HCEC 1CT (cell line): ENCODE data around the gene EHD4.

Experiments
- DNase-seq: peaks from one replicate; pipeline ENCODE4 v3.0.0-alpha.2; 2017

Gene EHD4

DNA sequence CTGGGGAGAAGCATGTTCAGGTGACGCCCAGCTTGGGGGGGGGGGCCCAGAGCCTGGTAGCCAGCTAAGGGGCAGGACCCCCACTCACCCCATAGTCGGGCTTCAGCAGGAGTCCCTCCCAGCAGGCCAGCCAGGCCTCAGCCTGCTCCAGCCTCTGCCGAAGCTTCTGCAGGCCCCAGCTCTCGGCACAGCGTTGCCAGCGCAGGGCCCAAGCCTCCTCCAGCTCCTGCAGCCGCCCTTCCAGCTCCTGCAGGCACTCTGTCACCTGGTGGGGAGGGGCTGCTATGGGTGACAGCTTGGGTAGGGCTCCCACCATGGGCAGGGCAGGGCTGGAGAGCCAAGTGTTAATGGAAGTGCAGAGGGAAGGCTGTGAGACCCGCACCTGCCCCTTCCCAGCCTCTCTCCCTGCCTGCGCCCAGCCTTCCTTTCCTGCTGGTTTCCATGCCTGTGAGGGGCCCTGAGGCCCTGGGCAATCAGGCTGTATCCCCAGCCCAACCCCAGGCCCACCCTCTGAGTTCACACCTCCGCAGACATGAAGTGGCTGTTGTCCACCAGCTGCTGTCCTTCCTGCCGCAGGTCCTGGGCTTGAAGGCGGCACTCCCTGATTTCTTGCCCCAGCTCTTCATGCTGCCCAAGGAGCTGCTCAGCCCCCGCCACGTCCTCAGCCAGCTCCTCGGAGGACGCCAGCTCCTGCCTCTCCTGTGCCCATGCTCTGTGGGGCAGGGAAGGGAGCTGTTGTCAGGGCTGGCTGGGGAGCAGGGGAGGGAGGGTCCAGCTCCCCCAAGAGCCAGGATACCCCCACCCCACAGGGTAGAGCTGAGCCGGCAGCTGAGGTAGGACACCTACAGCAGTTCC, 119.4 kb downstream of the EHD4 start:
- DNase-seq, result no peak

DNA sequence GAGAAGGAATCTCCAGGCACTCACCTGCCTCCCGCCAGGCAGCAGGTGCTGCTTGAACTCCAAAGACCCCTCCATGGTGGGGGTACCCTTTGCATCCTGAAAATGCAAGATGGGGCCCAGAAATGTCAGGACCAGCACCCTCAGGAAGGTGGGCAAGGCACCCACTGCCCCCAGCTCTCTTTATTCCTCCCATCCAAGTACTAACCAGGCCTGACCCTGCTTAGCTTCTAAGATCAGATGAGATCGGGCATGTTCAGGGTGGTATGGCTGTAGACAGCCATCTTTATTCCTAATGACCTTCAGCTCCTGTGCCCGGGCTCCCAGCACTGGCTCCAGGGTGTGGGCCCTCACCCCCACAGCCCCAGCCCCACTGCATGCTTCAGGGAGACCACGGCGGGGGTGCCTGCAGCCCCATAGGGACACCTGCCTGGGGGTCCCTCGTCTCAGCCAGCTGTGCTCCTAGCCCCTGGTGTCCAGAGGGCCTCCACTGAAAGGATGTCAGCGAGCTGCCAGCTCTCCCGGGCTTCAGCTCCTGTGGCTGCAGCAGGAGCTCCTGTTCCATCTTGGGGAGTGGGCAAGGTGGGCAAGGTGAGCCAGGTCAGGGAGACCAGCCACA, 120.5 kb downstream of the EHD4 start:
- no peak for DNase-seq

DNA sequence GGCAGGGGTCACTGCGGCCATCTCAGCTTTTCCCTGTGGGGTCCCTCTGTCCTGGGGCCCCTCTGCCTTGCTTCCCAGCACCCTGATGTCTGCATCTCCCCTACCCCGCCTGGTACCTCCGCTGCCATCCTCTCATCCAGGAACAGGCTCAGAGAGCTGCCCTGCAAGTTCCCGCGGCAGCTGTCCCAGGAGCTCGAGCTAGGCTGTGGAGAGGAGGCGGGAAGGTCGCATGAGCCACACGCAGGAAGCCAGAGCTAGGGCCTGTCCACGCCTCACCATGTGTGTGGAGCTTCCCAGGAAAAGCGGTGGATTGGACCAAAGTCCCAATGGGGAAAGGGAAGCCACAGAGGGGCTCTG, 121.2 kb downstream of the EHD4 start:
- no peak for DNase-seq

DNA sequence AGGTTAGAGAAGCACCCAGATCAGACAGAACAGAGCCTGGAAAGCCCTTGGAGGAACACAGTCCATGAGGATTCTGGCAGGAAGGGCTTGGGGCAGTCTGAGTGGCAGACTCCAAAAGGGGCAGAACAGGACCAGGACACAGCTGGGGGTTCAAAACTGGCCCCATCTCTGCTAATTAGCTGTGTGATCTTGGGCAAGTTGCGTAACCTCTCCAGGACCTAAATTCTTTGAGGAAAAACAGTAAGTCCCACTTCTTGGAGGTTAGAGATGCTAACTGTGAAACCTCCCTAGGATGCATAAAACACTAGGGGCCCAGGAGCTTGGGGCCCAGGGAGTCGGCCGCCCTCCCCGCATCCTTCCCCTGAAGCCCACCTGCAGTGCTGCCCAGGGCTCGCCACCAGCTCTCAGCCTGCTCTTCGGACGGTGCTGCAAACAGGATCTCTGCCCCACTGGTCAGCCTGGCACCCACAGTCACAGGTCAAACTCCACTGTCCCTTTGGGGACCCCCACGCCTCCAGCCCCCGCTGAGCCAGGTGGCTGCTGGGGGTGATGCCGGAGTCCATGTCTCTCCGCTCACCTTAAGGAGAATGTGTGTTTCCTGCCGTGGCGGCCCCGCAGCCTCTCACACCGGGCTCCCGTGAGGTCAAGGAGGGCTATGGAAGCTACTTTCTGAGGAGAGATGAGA, 121.7 kb downstream of the EHD4 start:
- DNase-seq, result no peak

DNA sequence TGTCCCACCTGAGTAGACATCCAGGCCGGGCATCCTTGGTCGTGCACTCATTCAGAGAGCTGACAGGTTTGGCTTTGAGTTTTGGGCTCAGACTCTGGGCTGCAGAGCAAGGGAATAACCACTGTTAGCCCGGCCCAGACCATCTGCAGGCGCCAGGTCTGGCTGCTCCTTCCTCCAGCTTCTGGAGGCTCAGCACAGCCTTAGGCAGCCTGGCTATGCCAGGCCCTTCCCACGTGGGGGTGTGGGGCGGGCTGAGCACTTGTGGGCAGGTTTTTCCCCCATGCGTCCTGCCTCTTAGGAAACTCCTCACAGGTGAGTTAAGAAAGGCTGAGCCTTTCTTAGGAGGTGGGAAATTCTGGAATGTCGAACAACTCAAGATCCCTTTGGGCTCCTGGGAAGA, 122.5 kb downstream of the EHD4 start:
- no peak for DNase-seq

DNA sequence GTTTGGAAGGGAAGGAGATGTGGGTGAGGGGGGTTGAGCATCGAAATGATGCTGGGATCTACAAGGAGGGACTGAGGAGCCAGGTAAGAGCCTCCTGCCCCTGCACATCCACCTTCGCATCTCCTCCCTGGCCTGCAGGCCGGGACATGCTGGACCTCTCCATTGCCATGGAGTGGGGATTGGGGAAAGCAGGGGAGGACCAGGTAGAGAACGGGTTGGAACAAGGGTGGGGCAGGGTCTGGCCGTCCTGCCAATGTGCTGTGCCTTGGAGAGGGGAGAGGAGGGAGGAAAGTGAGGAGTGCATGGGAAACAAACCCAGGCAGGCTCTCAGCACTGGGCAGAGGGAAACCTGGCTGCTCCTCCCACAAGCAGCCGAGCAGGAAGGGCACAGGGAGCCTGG, 123.2 kb downstream of the EHD4 start:
- no peak for DNase-seq

DNA sequence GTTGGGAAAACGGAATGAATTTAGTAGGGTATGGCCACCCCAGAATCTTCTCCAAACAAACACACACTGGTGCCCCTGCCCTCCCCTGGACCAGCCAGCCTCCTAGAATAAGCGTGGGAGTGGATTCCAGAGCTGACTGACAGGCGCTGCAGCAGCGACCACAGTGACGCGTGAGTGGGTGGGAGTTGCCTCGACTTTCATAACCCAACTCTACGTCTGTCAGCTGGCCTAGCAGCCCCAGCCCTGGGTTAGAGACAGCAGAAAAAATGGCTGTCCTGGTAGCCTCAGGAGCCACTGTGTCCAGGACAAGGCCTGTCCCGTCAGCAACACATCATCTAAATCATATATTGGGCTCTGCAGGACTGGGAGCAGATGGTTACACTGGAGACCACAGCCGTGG, 123.7 kb downstream of the EHD4 start:
- DNase-seq, result no peak

DNA sequence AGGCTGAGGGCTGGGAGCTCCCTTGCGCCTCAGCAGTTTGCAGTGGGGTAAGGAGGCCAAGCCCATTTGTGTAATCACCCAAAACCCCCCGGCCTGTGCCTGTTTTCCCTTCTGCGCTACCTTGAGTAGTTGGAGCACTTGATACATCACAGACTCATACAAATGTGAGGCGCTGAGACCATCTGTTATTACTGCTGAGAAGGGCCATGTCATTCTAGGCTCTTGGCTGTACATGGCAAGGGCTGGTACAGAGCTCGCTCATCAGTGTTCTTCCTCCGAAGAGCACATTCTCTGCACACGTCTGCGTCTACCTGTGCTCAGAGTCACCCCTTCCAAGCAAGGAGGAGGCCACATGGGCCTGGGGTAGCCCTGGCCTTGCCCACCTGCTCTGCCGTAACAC, 124.4 kb downstream of the EHD4 start:
- DNase-seq, result no peak

DNA sequence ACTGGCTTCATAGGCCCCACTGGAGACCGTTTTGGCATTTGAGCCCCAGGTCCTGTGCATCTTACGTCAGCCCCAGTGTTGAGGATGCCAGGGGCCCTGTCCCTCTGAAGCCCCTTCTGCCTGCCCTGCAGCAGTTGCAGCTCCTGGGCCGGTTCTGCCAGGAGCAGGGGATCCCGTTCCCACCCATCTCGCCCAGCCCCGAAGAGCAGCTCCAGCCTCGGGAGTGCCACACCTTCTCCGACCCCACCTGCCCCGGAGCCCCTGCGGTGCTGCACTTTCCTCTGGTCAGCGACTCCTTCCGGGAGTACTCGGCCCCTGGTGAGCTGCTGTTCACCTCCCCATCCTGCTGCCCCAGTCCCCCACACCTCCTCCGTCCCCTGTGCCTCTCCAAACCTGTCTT, 125.2 kb downstream of the EHD4 start:
- DNase-seq, result no peak
